NK-92 (cell line): ENCODE data around the gene FBLN7.

Experiments used
- DNase-seq: peaks from one replicate; lab custom pipeline; 2025; ENCODE audit not compliant: unreplicated experiment; lab: John Stamatoyannopoulos, UW

FBLN7 gene

DNA sequence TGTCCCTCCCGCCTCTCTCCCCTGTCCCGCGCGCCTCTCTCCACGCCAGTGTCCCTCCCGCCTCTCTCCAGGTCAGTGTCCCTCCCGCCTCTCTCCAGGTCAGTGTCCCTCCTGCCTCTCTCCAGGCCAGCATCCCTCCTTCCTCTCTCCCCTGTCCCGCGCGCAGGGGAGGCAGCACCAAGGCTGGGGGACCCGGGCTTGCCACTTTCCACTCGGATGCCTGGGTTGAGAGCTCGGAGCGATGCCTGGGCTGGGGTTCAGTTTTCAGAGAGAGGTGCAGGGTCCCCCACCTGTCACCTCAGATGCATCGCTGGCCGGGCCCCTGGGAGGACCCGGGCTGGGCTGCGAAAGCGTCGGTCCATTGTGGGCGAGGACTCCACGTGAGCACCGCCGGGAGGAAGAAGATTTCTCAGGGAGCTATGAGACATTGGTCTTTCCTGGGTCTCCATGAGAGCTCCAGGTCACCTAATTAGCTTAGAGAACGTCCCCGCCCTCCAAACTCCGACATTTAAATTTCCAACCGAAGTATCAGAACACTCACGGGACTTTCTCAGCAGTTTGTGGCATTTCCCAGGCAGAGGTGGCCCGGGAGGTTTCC lies 2.1 kb downstream of the FBLN7 start:
- DNase-seq: no peak

DNA sequence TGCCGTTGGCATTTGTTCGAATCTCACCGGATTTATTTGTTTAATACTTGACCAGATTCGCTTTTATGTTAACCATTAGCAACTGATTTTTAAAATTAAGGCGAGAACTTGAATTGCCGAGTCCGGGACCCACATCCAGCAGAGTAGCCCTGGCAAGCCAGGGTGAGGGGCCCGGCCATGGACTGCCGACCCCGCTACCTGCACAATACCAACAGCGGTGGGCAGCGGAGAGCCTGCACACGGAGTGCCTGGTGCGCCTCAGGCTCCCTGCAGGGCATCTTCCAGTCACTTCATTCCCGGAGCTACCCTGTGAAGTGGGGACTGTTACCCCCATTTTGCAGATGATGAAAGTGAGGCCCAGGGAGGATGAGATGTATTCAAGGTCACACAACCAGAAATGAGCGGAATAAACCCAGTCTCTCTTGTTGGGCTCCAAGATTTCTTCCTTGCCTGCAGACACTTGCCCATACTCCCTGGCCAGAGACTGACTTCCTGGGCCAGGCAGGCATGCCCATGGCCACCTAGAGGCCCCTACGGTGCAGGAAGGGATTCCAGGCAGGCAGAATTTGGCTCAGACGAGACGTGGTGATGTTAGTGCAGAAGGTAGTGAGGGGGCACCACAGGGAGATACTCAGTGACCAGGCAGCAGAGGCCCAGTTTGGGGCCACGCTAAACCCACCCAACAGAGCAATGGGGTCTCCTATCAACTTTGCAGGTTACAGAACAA lies 2.9 kb downstream of the FBLN7 start:
- no peak for DNase-seq

- DNase-seq: no peak
These were observed 3.4 kb downstream of the FBLN7 start for GRCh38 chr2:112141626-112142007.

DNA sequence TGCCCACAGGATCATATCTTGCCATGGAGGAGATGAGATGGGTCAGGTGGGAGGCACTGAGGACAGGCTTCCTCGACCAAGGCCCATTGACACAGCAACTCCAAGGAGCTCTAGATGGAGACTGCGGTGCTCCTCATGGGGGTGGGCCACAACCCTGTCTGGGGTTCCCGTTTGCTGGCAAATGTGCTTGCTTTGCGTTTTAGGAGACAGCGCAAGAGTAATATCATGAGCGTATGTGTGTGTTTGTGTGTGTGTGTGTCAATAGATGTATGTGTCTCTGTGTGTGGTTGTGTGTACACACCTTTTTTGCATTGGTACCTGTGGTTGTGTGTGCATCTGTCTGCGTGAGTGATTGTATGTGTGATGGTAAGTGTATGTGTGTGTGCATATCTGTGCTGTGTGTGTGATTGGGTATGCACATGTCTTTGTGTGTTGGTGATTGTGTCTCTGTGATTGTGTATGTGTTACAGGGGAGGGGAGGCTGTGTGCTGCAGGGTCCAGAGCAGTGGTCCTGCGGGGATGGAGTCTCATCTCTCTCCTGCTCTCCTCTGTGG lies 4.4 kb downstream of the FBLN7 start:
- DNase-seq: no peak

DNA sequence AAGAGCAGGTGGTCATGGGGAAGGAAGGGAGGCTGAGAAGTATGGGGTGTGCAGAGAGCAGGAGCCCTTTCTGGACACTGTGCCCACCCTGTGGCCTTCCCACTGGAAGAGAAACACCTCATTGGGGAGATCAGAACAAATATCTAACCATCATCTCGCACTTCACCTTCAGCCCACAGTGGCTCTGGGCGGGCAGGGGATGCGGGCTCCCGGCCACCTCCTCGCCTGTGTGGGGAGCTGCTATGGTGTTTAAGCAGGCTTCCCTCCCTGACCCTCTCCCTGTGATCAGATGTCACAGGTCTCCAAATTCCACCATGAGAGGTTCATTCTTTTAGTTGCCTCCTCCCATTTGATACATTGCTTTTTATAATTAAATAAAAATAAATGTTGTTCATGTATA lies 5.0 kb downstream of the FBLN7 start:
- no peak for DNase-seq

- no peak for DNase-seq
These were observed 6.8 kb downstream of the FBLN7 start for GRCh38 chr2:112144966-112145365.

DNA sequence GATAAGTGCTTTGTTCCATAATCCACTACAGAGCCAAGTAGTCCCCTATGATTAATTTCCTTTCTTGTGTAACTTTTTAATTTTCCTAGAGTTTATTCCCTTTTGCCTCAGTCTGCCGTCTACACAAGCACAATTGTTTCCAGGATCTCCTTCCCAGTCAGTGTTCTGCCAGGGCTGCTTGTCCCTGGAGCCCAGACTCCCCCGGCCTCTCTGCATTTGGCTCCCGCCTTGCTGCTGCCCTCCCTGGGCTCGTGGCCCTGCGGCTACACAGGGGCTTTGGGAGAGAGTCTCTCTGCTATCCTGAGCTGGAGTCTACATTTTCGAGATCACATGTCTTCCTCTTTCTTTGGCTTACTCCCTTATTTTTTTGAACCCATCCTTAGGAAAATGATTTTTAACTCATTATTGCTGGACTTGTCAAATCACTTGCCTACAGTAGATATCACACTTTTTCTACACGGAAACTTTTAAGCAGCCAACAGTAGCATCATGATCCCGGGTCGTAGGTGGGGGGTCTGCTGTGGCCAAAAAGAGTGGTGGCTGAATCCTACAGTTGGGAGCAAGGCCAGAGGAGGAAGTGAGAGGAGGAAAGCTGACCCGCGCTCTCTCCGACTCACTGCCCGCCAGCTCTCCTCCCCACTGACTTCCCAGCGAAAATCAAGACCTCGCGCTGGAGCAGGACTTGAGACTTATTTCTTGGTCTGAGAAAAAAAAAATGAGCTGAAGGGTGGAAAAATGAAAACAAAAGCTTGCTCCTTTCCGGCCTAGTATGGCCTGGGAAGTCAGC lies 9.4 kb downstream of the FBLN7 start:
- no peak for DNase-seq

- no peak for DNase-seq
These were observed 10.3 kb downstream of the FBLN7 start for GRCh38 chr2:112148477-112148876.

DNA sequence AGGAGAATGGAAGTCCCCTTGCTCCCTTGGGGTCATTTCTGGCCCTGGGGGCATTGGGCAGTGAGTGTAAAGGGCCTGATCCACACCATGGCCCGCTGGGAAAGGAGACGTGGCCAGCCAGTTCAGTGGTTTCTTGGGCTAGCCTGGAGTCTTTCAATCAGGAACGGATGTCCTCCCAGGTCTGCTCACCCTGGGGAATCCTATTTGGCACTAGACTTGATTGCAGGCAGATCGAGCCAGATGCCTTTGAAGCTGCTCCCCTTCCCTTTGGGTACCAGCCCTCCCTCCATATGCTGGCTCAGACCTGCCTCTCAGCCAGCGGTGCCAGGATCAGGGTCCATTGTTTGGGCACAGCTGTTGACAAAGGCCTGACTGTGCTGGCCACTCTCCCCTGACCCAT lies 11.0 kb downstream of the FBLN7 start:
- DNase-seq: no peak

GRCh38 chr2:112149866-112150435 lies 11.8 kb downstream of the FBLN7 start:
- DNase-seq: no peak

DNA sequence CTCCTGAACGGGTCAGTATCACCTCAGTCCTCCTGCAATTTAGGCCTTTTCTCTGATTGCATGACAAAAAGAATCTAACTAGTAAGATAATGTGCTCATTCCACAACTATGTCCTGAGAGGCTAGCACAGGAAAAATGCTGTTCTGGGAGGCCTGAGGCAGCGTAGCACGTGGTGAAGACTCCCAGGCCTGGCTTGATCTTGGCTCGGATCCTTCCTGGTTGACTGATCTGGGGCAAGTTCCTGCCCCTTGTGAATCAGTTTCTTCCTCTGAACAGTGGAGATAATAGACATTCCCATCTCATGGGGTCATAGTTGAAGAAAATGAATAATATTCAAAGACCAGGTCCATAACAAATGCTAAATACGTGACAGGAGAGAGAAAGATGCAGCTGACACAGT lies 12.3 kb downstream of the FBLN7 start:
- no peak for DNase-seq

GRCh38 chr2:112150851-112151250 lies 12.7 kb downstream of the FBLN7 start:
- DNase-seq: no peak

GRCh38 chr2:112151271-112151670 lies 13.1 kb downstream of the FBLN7 start:
- no peak for DNase-seq

GRCh38 chr2:112151701-112152440 lies 13.7 kb downstream of the FBLN7 start:
- DNase-seq: no peak

- DNase-seq: no peak
These were observed 14.4 kb downstream of the FBLN7 start for GRCh38 chr2:112152476-112153178.

DNA sequence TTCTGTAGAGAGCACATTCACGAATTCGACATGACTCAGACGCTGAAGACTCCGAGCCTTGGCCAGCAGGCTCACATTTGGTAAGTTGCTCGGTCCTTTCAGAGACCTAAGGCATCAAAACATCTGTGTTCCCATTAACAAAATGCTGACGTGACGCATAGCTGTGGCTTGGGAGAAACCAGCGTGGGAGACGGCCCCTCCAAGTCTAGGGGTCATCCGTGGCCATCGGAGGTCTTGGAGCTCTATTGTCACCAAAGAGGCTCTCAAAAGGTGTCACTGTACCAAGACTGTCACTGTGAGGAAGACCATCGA lies 14.9 kb downstream of the FBLN7 start:
- no peak for DNase-seq

DNA sequence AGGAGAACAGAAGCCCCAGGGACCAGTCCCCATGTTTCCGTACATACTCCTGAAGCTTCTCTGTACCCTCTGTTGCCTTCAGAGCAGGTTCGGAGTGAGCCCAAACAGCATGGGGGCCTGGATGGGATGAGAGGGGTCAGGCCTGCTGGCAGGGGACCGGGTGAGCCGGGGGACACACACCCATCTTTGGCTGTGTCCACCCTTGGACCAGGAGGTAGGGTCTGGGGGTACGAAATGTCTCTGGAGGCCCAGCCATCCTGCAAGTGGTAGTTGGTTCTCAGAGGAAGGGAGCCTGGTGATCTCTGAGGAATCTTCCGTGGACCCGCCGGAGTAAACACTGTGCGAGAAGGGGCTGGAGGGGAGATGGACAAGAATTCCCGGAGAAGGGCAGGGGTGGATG lies 15.3 kb downstream of the FBLN7 start:
- no peak for DNase-seq

DNA sequence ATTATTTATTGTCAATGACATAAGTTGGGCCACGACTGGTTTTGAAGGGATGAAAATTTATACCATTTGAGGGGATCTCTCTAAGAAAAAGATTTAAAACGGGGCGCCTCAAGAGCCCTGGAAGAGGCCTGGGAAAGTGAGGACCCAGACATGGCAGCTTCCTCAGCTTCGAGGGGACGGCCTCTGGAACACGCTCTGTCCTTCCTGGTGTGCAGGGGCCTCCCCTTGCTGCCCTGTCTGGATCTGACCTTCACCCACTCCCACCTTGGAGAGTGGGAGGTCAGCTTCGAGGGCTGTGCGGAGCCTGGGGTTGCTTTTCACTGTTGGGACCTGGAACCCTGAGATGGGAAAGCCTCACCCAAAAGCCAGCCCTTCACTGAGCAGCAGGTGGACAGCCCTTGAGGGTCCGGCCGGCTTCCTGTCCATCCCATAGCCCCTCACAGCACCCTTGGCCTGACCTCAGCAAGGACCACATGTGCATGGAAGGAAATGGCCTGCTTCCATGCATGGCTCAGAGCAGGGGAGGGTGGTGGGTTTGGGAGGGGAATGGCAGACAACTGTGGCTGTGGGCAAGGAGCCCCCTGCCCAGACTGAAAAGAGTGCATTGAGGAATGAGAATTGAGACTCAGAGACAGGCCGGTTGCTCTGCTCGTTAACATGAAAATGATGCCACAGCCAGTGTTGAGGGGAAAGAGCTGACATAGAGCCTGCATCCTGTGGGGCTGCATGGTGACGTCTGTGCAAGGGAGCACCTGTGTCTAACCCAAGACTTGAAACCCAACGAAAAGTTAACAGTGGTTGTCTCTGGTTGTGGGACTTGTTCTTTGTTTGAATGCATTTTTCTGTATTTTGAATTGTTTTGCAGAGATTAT lies 16.3 kb downstream of the FBLN7 start:
- no peak for DNase-seq

GRCh38 chr2:112155331-112156151 lies 17.4 kb downstream of the FBLN7 start:
- no peak for DNase-seq
